C4-2B (cell line): Measurements from ENCODE around the gene ANAPC4.

Experiments
- H3K27ac ChIP-seq: fragments of 450-650 bp; 2 replicates; pipeline ENCODE4 v1.5.1; 2017
- CTCF ChIP-seq: fragments of 450-650 bp; conservative IDR thresholded peaks from 2 replicates; pipeline ENCODE4 v1.5.1; 2017; ENCODE audit warnings: mild to moderate bottlenecking
- ZFX ChIP-seq: fragments of 450-650 bp; IDR thresholded peaks from 2 replicates; pipeline ENCODE4 v1.6.1; 2017

ANAPC4 gene

DNA sequence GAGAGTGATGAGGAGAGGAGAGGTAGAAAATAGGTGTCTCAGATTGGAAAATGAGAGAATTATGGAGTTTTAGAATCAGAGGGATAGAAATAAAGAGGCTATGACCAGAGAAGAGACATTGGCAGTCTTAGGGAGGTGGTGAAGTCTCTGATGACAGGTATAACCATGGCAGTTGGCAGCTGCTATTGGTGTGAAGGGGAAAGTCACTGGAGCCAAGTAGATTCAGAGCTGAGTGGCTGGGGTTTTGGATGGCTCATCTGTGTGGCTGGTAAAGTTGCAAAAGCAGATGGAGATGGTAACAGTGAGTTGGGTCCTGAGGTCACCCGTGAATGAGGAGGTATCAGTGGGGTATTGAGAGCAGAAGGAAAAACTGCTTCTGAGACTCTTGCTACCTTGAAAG is 46.5 kb downstream of the ANAPC4 start:
- no peak overlapping the region for H3K27ac ChIP-seq
- TF ChIP-seq ZFX = no peak
- no peak for TF ChIP-seq CTCF

- TF ChIP-seq CTCF = no peak
- TF ChIP-seq ZFX = no peak
- H3K27ac ChIP-seq = no peak overlapping the region
Measured at GRCh38 chr4:25424539-25425228, 47.6 kb downstream of the ANAPC4 start.

GRCh38 chr4:25425361-25425760 is 48.3 kb downstream of the ANAPC4 start:
- no peak overlapping the region for H3K27ac ChIP-seq
- TF ChIP-seq CTCF (no peak), ZFX (no peak)

- H3K27ac ChIP-seq = no peak overlapping the region
- TF ChIP-seq CTCF = no peak
- TF ChIP-seq ZFX = no peak
Measured at GRCh38 chr4:25427871-25428270, 50.8 kb downstream of the ANAPC4 start.

DNA sequence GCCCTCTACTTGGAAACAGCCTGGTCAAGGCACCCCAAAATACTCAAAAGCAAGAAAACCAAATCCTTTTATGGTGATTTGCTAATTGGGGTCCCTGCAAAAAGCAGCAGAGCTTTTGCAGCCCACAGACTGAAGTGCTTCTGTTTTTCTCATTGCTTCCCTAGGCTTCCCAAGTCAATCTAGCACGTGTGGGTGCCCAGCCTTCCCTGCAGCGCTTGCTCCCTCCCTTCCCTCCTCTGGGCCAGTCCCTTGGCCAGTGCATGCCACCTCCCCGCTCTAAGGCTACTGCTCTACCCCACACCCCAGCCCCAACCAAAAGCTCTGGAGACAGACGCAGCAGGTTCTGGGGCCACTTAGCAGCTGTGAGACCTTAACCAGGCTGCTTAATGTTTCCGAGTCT is 53.6 kb downstream of the ANAPC4 start:
- H3K27ac ChIP-seq = no peak overlapping the region
- no peak for TF ChIP-seq CTCF

GRCh38 chr4:25433966-25434827 is 57.1 kb downstream of the ANAPC4 start:
- H3K27ac ChIP-seq = no peak overlapping the region
- no peak for TF ChIP-seq CTCF
- TF ChIP-seq ZFX = no peak

DNA sequence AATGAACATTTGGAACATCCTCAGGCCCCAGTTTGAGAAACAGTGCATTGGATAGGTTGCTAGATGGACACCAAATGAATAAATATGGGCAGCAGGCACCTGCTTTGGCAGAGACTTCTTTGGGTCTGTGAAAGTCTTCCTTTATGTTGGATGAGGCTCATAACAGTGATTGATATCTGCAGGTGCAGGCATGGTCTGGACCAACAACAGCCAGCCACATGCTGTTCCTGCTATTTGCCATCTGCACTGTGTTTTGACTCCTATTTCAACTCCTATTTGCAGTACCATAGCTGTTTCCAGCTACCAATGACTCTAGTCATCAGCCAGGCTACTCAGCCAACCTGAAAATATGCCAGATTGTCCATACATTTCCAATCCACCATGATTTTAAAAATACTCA is 60.9 kb downstream of the ANAPC4 start:
- TF ChIP-seq CTCF (no peak), ZFX (no peak)
- H3K27ac ChIP-seq = no peak overlapping the region
